IMR-90 (cell line): ENCODE data around the gene COL6A3. TPM values are rescaled to one million over a fixed set of nuclear protein-coding genes. Genes with fewer than 3 reads are reported as not detected.

Experiments
- ATAC-seq: fragments of 200-7000 bp; cut with Tn5 transposase; 2 replicates; pipeline ENCODE4 v1.9.1; 2020; ENCODE audit warnings: low read depth, mild to moderate bottlenecking, moderate library complexity
- BruUV-seq: library from RNA; stranded (reverse); fragments of 400-500 nt; replicated peaks from 2 replicates; lab custom pipeline; 2021; lab: Mats Ljungman, UMichigan
- CTCF ChIA-PET: fragments of 300-600 bp; formaldehyde crosslinking; extraction: SDS; loops from one replicate; lab custom pipeline; 2021; ENCODE audit warnings: antibody characterized with exemption; lab: Yijun Ruan, JAX
- POLR2A ChIA-PET: fragments of 300-600 bp; sonication (Branson Sonifier 250); formaldehyde crosslinking; loops from one replicate; lab custom pipeline; 2022; ENCODE audit warnings: antibody characterized with exemption; ENCODE audit not compliant: unreplicated experiment; lab: Charles Lee
- DNase-seq: peaks from one replicate; pipeline ENCODE4 v3.0.0; 2013
- H2AFZ ChIP-seq: replicated peaks from 2 replicates; pipeline ENCODE3; 2013; ENCODE audit warnings: low read length, mild to moderate bottlenecking; ENCODE audit not compliant: poor library complexity
- H2AK5ac ChIP-seq: 2 replicates; pipeline ENCODE4 v1.6.1; 2013; ENCODE audit warnings: low read depth, low read length, inconsistent platforms
- H2AK9ac ChIP-seq: replicated peaks from 2 replicates; pipeline ENCODE3; 2013; ENCODE audit warnings: mild to moderate bottlenecking, low read depth, low read length, moderate library complexity; ENCODE audit not compliant: poor library complexity
- H2BK120ac ChIP-seq: 2 replicates; pipeline ENCODE4 v1.6.1; 2013; ENCODE audit warnings: low read depth, low read length, inconsistent platforms
- H2BK15ac ChIP-seq: 3 replicates; pipeline ENCODE4 v1.6.1; 2013; ENCODE audit warnings: low read depth, low read length, inconsistent platforms
- H2BK20ac ChIP-seq: 2 replicates; pipeline ENCODE4 v1.6.1; 2013; ENCODE audit warnings: low read depth, mild to moderate bottlenecking, inconsistent platforms, low read length, moderate library complexity
- H2BK5ac ChIP-seq: 2 replicates; pipeline ENCODE4 v1.6.1; 2013; ENCODE audit warnings: mild to moderate bottlenecking, low read depth, low read length, inconsistent platforms; ENCODE audit not compliant: poor library complexity, severe bottlenecking
- H3K14ac ChIP-seq: replicated peaks from 2 replicates; pipeline ENCODE4 v1.6.1; 2013; ENCODE audit warnings: low read depth, low read length, inconsistent platforms
- H3K18ac ChIP-seq: 2 replicates; pipeline ENCODE4 v1.6.1; 2013; ENCODE audit warnings: low read depth, low read length, control low read depth
- H3K23ac ChIP-seq: 2 replicates; pipeline ENCODE4 v1.6.1; 2013; ENCODE audit warnings: low read depth, low read length, inconsistent platforms
- H3K27ac ChIP-seq: 2 replicates; pipeline ENCODE4 v1.5.1; 2013; ENCODE audit warnings: mild to moderate bottlenecking, control low read depth, low read length; ENCODE audit not compliant: insufficient read depth
- H3K27me3 ChIP-seq: 2 replicates; pipeline ENCODE4 v1.6.1; 2013; ENCODE audit warnings: low read length; ENCODE audit not compliant: control insufficient read depth, insufficient read depth
- H3K36me3 ChIP-seq: 2 replicates; pipeline ENCODE4 v1.6.1; 2013; ENCODE audit warnings: low read length, mixed read lengths; ENCODE audit not compliant: control insufficient read depth, insufficient read depth
- H3K4ac ChIP-seq: 2 replicates; pipeline ENCODE4 v1.6.1; 2013; ENCODE audit warnings: low read depth, low read length, inconsistent platforms
- H3K4me1 ChIP-seq: 2 replicates; pipeline ENCODE4 v1.6.1; 2013; ENCODE audit warnings: low read length, mixed read lengths; ENCODE audit not compliant: control insufficient read depth, insufficient read depth
- H3K4me2 ChIP-seq: 2 replicates; pipeline ENCODE4 v1.6.1; 2013; ENCODE audit warnings: low read depth, mild to moderate bottlenecking, control low read depth, low read length, moderate library complexity
- H3K4me3 ChIP-seq: 2 replicates; pipeline ENCODE4 v1.5.1; 2013; ENCODE audit warnings: low read depth, mild to moderate bottlenecking, control low read depth, low read length, moderate library complexity; ENCODE audit not compliant: insufficient read depth
- H3K56ac ChIP-seq: 2 replicates; pipeline ENCODE4 v1.6.1; 2013; ENCODE audit warnings: low read length, inconsistent platforms; ENCODE audit not compliant: insufficient read depth; ENCODE audit errors: extremely low read depth
- H3K79me1 ChIP-seq, 2 experiments: 2 replicates each; pipeline ENCODE4 v1.6.1; 2013; ENCODE audit warnings: low read length in 2 of 2, inconsistent platforms in 1 of 2, low read depth in 1 of 2
- H3K9ac ChIP-seq: 2 replicates; pipeline ENCODE4 v1.6.1; 2013; ENCODE audit warnings: low read depth, low read length, control low read depth
- H3K9me1 ChIP-seq: 2 replicates; pipeline ENCODE4 v1.6.1; 2013; ENCODE audit warnings: low read length, inconsistent platforms; ENCODE audit not compliant: insufficient read depth
- H3K9me3 ChIP-seq: 2 replicates; pipeline ENCODE4 v1.6.1; 2013; ENCODE audit warnings: low read length; ENCODE audit not compliant: control insufficient read depth, insufficient read depth
- H4K20me1 ChIP-seq: 2 replicates; pipeline ENCODE4 v1.6.1; 2013; ENCODE audit warnings: low read length, inconsistent platforms; ENCODE audit not compliant: insufficient read depth
- H4K5ac ChIP-seq: 2 replicates; pipeline ENCODE4 v1.6.1; 2013; ENCODE audit warnings: mild to moderate bottlenecking, low read depth, low read length, control low read depth
- H4K8ac ChIP-seq, 2 experiments: 2 replicates each; pipeline ENCODE4 v1.6.1; 2013; ENCODE audit warnings: low read depth in 2 of 2, low read length in 2 of 2, control low read depth in 1 of 2, inconsistent platforms in 1 of 2
- H4K91ac ChIP-seq: 2 replicates; pipeline ENCODE4 v1.6.1; 2013; ENCODE audit warnings: low read depth, low read length, inconsistent platforms; ENCODE audit not compliant: insufficient read depth
- BHLHE40 ChIP-seq: fragments of 150-350 bp; IDR thresholded peaks from 2 replicates; pipeline ENCODE4 v1.6.1; 2016; ENCODE audit warnings: mild to moderate bottlenecking, low read depth, low read length
- CEBPB ChIP-seq: IDR thresholded peaks from 2 replicates; pipeline ENCODE4 v1.6.1; 2012; ENCODE audit warnings: low read depth, low read length, improper control_type of control experiment
- CHD1 ChIP-seq: IDR thresholded peaks from 2 replicates; pipeline ENCODE4 v1.6.1; 2012; ENCODE audit warnings: low read depth, low read length, improper control_type of control experiment
- FOS ChIP-seq: fragments of 150-350 bp; IDR thresholded peaks from 2 replicates; pipeline ENCODE4 v1.6.1; 2016; ENCODE audit warnings: low read depth, low read length
- MAFK ChIP-seq: IDR thresholded peaks from 2 replicates; pipeline ENCODE4 v1.6.1; 2012; ENCODE audit warnings: low read depth, low read length, improper control_type of control experiment
- MXI1 ChIP-seq: IDR thresholded peaks from 2 replicates; pipeline ENCODE4 v1.6.1; 2012; ENCODE audit warnings: low read depth, mild to moderate bottlenecking, low read length, moderate library complexity, borderline replicate concordance
- NFE2L2 ChIP-seq: fragments of 150-350 bp; IDR thresholded peaks from 2 replicates; pipeline ENCODE4 v1.6.1; 2016; ENCODE audit warnings: low read depth, mild to moderate bottlenecking, low read length
- POLR2A ChIP-seq: IDR thresholded peaks from 2 replicates; pipeline ENCODE4 v1.6.1; 2012; ENCODE audit warnings: mild to moderate bottlenecking, low read depth, low read length
- RFX5 ChIP-seq: IDR thresholded peaks from 2 replicates; pipeline ENCODE4 v1.8.0; 2012; ENCODE audit warnings: low read depth, mild to moderate bottlenecking, low read length, moderate library complexity
- SMC3 ChIP-seq: fragments of 150-350 bp; IDR thresholded peaks from 2 replicates; pipeline ENCODE4 v1.6.1; 2016; ENCODE audit warnings: low read depth, mild to moderate bottlenecking, antibody characterized with exemption, low read length, moderate library complexity
- WGBS, 2 experiments: methylation state at CpG; one replicate each; pipeline versions ENCODE4 v1.1.5 to v1.1.7; 2013; ENCODE audit warnings: missing lambda C conversion rate in 2 of 2; ENCODE audit not compliant: insufficient read length in 1 of 2; ENCODE audit errors: extremely low coverage in 2 of 2; 5-methylcytosine and 5-hydroxymethylcytosine counted together
- dilution Hi-C: fragments of 300-500 bp; cut with HindIII; formaldehyde crosslinking; loops from one replicate; pipeline ENCODE4 v1.14.3; 2018; ENCODE audit warnings: low sequenced_read_pairs; ENCODE audit not compliant: unreplicated experiment
- in situ Hi-C: fragments of 300-500 bp; cut with MboI; formaldehyde crosslinking; loops from 3 replicates; pipeline ENCODE4 v1.14.3; 2019; ENCODE audit warnings: low sequenced_read_pairs, inconsistent platforms, mixed read lengths
- intact Hi-C: fragments of 100-400 bp; cut with micrococcal nuclease; formaldehyde crosslinking; loops from 2 replicates; pipeline ENCODE4 v1.10.0; 2022
- polyA plus RNA-seq, 3 experiments: library from polyadenylated mRNA; depleted of rRNA; stranded (reverse); fragments of >200 nt; gene quantifications; 2 replicates each; pipeline ENCODE4 v1.2.3, GENCODE V29; 2012; ENCODE audit warnings: low replicate concordance in 1 of 3
- total RNA-seq: library from RNA; depleted of rRNA; stranded (reverse); fragments of >200 nt; gene quantifications from 2 replicates; pipeline ENCODE4 v1.2.3, GENCODE V29; 2012
- TF ChIP-seq, protein P1 (sequence below): fragments of 150-350 bp; IDR thresholded peaks from 2 replicates; pipeline ENCODE4 v1.6.1; 2016; ENCODE audit warnings: low read depth, mild to moderate bottlenecking, low read length, moderate library complexity, borderline replicate concordance
- TF ChIP-seq, protein P2 (sequence below): fragments of 150-350 bp; IDR thresholded peaks from 2 replicates; pipeline ENCODE4 v1.6.1; 2017; ENCODE audit warnings: mild to moderate bottlenecking, antibody characterized with exemption, low read length, low read depth

Gene COL6A3
- total and polyA plus RNA-seq, 2 of the 4 experiments (the other 2 are of a cell fraction), result 964 to 1,855 TPM

DNA sequence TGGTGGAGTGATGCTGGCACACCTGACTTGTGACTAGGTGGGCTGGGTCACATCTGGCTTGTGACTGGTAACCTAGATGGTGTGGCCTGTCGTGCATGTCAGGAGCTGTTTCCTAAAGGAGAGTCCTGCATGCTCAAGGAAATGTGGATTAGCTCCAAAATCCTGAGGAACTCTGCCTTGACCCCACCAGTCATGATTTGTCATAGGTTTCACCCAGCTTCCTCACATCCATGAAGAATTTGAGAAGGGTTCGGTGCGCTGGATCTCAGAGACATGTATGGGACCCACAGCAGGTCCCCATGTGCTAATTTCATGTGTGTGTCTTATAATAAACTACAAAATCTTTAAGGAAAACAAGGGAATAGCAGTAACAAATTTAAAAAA is 107.2 kb downstream of the COL6A3 start:
- Histone ChIP-seq H3K27ac (peak overlapping the region; percentile 53), H3K9ac (no peak overlapping the region), H3K9me3 (peaks cover 1% of the 10 kb centered on the region; the same call in 1 of the 2 replicates), H2BK120ac (peak overlapping the region; percentile 97), H4K5ac (peak overlapping the region; percentile 80), H3K23ac (peak overlapping the region; percentile 90), H2AK5ac (peak overlapping the region; percentile 100), H2AFZ (peak overlapping the region; percentile 69), H3K9me1 (peaks cover 27% of the 10 kb centered on the region), H2AK9ac (peak overlapping the region; percentile 95), H4K8ac (peak overlapping the region; percentile 89 to 94), H3K36me3 (no peaks in the 10 kb centered on the region), H3K4me2 (no peak overlapping the region), H3K18ac (peak overlapping the region; percentile 93), H3K56ac (peak overlapping the region; percentile 63; the same call in 1 of the 2 replicates), H2BK15ac (peak overlapping the region; percentile 99), H4K20me1 (no peaks in the 10 kb centered on the region), H3K14ac (peak overlapping the region; percentile 91), H4K91ac (peak overlapping the region; percentile 99), H2BK5ac (peak overlapping the region; percentile 95), H2BK20ac (peak overlapping the region; percentile 97), H3K4ac (peak overlapping the region; percentile 99), H3K27me3 (no peaks in the 10 kb centered on the region), H3K4me1 (peaks cover 19% of the 10 kb centered on the region), H3K4me3 (no peak overlapping the region), H3K79me1 (peaks cover 0 to 30% of the 10 kb centered on the region in 2 experiments; a peak in 2 of 4 replicates)
- dilution Hi-C loops (no loop called here), intact Hi-C loops (no loop called here), in situ Hi-C loops (no loop called here)
- DNase-seq (peak; percentile 71), ATAC-seq (no peak; the same call in 1 of the 2 replicates)
- ChIA-PET POLR2A (no interaction called here), CTCF (no interaction called here)
- TF ChIP-seq CHD1, result no peak
- TF ChIP-seq, protein P1, sequence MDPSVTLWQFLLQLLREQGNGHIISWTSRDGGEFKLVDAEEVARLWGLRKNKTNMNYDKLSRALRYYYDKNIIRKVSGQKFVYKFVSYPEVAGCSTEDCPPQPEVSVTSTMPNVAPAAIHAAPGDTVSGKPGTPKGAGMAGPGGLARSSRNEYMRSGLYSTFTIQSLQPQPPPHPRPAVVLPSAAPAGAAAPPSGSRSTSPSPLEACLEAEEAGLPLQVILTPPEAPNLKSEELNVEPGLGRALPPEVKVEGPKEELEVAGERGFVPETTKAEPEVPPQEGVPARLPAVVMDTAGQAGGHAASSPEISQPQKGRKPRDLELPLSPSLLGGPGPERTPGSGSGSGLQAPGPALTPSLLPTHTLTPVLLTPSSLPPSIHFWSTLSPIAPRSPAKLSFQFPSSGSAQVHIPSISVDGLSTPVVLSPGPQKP, result no peak
- TF ChIP-seq FOS, result no peak
- TF ChIP-seq RFX5, result no peak
- no peak for TF ChIP-seq BHLHE40
- TF ChIP-seq, protein P2, sequence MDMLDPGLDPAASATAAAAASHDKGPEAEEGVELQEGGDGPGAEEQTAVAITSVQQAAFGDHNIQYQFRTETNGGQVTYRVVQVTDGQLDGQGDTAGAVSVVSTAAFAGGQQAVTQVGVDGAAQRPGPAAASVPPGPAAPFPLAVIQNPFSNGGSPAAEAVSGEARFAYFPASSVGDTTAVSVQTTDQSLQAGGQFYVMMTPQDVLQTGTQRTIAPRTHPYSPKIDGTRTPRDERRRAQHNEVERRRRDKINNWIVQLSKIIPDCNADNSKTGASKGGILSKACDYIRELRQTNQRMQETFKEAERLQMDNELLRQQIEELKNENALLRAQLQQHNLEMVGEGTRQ, result no peak
- no peak for TF ChIP-seq MAFK
- no peak for TF ChIP-seq NFE2L2
- TF ChIP-seq MXI1, result no peak
- TF ChIP-seq POLR2A, result no peak
- no peak for TF ChIP-seq SMC3
- no peak for TF ChIP-seq CEBPB
- no TSS peak for BruUV-seq
- WGBS, 2 experiments, result no CpG with 5 or more reads among the region's 3 CpGs
